ENCODE data around the gene PTGER2. TPM values are rescaled to one million over a fixed set of nuclear protein-coding genes. Genes with fewer than 3 reads are reported as not detected.

Gene PTGER2
- polyA plus RNA-seq, 1 donor (not counting 4 experiments of a cell fraction or from before 2014, with no cell fraction given), result 0.28 TPM

DNA sequence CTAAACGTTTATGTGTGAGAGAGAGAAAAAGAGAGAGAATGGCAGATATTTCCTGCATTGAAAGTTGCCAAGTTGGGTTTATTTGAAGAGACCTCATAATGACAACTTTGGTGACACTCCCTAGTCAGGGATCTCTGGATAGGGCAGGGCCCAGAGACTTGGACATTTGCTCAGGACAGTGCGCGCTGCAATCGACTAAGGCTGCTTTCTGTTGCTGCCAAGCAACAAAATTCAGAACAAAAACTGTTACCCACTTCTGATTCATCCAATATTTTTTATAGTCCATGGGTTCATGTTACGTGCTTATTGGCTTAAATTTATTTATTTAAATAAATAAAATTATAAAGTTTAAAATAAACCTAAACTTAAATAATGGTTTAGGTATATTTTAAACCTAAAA, 34.2 kb downstream of the PTGER2 start:
- H3K9ac ChIP-seq (ENCODE audit: control insufficient read depth, extremely low read depth, insufficient read depth, low read length), result no peak overlapping the region
- H3K27ac ChIP-seq (ENCODE audit: control insufficient read depth, insufficient read depth, low read length), result no peak overlapping the region
- H3K9me1 ChIP-seq (ENCODE audit: control insufficient read depth, extremely low read depth, insufficient read depth, low read length), result no peaks in the 10 kb centered on the region
- TF ChIP-seq, protein P1, sequence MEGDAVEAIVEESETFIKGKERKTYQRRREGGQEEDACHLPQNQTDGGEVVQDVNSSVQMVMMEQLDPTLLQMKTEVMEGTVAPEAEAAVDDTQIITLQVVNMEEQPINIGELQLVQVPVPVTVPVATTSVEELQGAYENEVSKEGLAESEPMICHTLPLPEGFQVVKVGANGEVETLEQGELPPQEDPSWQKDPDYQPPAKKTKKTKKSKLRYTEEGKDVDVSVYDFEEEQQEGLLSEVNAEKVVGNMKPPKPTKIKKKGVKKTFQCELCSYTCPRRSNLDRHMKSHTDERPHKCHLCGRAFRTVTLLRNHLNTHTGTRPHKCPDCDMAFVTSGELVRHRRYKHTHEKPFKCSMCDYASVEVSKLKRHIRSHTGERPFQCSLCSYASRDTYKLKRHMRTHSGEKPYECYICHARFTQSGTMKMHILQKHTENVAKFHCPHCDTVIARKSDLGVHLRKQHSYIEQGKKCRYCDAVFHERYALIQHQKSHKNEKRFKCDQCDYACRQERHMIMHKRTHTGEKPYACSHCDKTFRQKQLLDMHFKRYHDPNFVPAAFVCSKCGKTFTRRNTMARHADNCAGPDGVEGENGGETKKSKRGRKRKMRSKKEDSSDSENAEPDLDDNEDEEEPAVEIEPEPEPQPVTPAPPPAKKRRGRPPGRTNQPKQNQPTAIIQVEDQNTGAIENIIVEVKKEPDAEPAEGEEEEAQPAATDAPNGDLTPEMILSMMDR (optimal IDR thresholded peaks at IDR 0.05 in 1 of 3, IDR thresholded peaks at IDR 0.05 in 1 of 3, conservative IDR thresholded peaks at IDR 0.05 in 1 of 3; ENCODE audit: extremely low read depth in 1 of 3, insufficient read depth in 2 of 3, low read length in 3 of 3), result no peak
- TF ChIP-seq EZH2 (IDR thresholded peaks at IDR 0.05; ENCODE audit: low read length), result no peak
- no peaks in the 10 kb centered on the region for H3K36me3 ChIP-seq (ENCODE audit: control insufficient read depth in 2 of 2, extremely low read depth in 1 of 2, insufficient read depth in 2 of 2, low read length in 2 of 2)
- dilution Hi-C loops (cut with MboI; ENCODE audit: extremely low pct_ligation_motif_present, low sequenced_read_pairs), result no loop called here
- H3K27me3 ChIP-seq (ENCODE audit: control insufficient read depth, extremely low read depth, insufficient read depth, low read length), result no peaks in the 10 kb centered on the region
- peaks cover 25% of the 10 kb centered on the region for H3K4me1 ChIP-seq (ENCODE audit: control insufficient read depth, extremely low read depth, insufficient read depth, low read length)
- no peaks in the 10 kb centered on the region for H3K9me3 ChIP-seq (ENCODE audit: control insufficient read depth, low read depth, low read length)
- FAIRE-seq (no peak), DNase-seq (ENCODE audit: low read depth, low spot score) (no peak)
- no peak overlapping the region for H3K4me3 ChIP-seq (ENCODE audit: control insufficient read depth in 2 of 3, extremely low read depth in 1 of 3, insufficient read depth in 2 of 3, low read depth in 1 of 3, low read length in 3 of 3)
- no peak overlapping the region for H2AFZ ChIP-seq (ENCODE audit: control insufficient read depth, low read length)
- H3K4me2 ChIP-seq (ENCODE audit: control insufficient read depth, extremely low read depth, insufficient read depth, low read depth, low read length), result no peak overlapping the region
- no peaks in the 10 kb centered on the region for H3K79me2 ChIP-seq (ENCODE audit: control insufficient read depth, insufficient read depth, low read length)
- no peaks in the 10 kb centered on the region for H4K20me1 ChIP-seq (ENCODE audit: control insufficient read depth, extremely low read depth, insufficient read depth, low read length)

DNA sequence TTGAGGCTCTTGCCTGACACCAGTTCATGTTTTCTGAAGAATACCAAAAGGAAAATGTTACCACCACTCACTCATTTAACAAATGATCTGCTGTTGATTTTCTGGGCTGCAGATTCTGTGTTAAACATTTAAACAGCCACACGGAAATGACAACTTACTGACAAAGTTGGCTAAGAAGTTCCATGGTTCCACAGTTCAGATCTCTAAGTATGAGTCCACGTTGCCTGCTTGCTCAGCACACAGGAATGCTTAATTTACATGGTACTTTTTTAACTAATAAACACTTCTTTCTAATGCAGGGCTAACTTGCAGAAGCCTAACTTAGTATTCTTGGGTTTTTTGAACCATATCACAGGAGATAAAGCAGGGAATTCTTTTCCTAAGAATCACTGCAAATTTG, 34.7 kb downstream of the PTGER2 start:
- no peak for TF ChIP-seq EZH2 (IDR thresholded peaks at IDR 0.05; ENCODE audit: low read length)
- TF ChIP-seq, protein P1 (optimal IDR thresholded peaks at IDR 0.05 in 1 of 3, IDR thresholded peaks at IDR 0.05 in 1 of 3, conservative IDR thresholded peaks at IDR 0.05 in 1 of 3; ENCODE audit: extremely low read depth in 1 of 3, insufficient read depth in 2 of 3, low read length in 3 of 3), result no peak
- H3K4me1 ChIP-seq (ENCODE audit: control insufficient read depth, extremely low read depth, insufficient read depth, low read length), result peaks cover 24% of the 10 kb centered on the region

More for the DNA sequence above, 34.7 kb downstream of the PTGER2 start:
- no peaks in the 10 kb centered on the region for H4K20me1 ChIP-seq (ENCODE audit: control insufficient read depth, extremely low read depth, insufficient read depth, low read length)
- no peaks in the 10 kb centered on the region for H3K9me1 ChIP-seq (ENCODE audit: control insufficient read depth, extremely low read depth, insufficient read depth, low read length)
- H3K36me3 ChIP-seq (ENCODE audit: control insufficient read depth in 2 of 2, extremely low read depth in 1 of 2, insufficient read depth in 2 of 2, low read length in 2 of 2), result no peaks in the 10 kb centered on the region
- peak overlapping the region; percentile 21 for H2AFZ ChIP-seq (ENCODE audit: control insufficient read depth, low read length)
- H3K4me3 ChIP-seq (ENCODE audit: control insufficient read depth in 2 of 3, extremely low read depth in 1 of 3, insufficient read depth in 2 of 3, low read depth in 1 of 3, low read length in 3 of 3), result no peak overlapping the region
- DNase-seq (ENCODE audit: low read depth, low spot score), result no peak
- H3K9ac ChIP-seq (ENCODE audit: control insufficient read depth, extremely low read depth, insufficient read depth, low read length), result no peak overlapping the region
- H3K9me3 ChIP-seq (ENCODE audit: control insufficient read depth, low read depth, low read length), result no peaks in the 10 kb centered on the region
- FAIRE-seq, result peak; percentile 78
- no peak overlapping the region for H3K27ac ChIP-seq (ENCODE audit: control insufficient read depth, insufficient read depth, low read length)
- peak overlapping the region; percentile 42 for H3K4me2 ChIP-seq (ENCODE audit: control insufficient read depth, extremely low read depth, insufficient read depth, low read depth, low read length)
- H3K79me2 ChIP-seq (ENCODE audit: control insufficient read depth, insufficient read depth, low read length), result no peaks in the 10 kb centered on the region
- dilution Hi-C loops (cut with MboI; ENCODE audit: extremely low pct_ligation_motif_present, low sequenced_read_pairs), result no loop called here
- H3K27me3 ChIP-seq (ENCODE audit: control insufficient read depth, extremely low read depth, insufficient read depth, low read length), result no peaks in the 10 kb centered on the region

Measured in keratinocyte (primary cell).